ENCODE data around the gene MARK4. TPM values are rescaled to one million over a fixed set of nuclear protein-coding genes. Genes with fewer than 3 reads are reported as not detected.
A peak's percentile ranks its signal among the peaks of the same experiment; 100 is the strongest.

MARK4 gene
- total RNA-seq, 1 experiment from 2014 or later, result 44.0 TPM

DNA sequence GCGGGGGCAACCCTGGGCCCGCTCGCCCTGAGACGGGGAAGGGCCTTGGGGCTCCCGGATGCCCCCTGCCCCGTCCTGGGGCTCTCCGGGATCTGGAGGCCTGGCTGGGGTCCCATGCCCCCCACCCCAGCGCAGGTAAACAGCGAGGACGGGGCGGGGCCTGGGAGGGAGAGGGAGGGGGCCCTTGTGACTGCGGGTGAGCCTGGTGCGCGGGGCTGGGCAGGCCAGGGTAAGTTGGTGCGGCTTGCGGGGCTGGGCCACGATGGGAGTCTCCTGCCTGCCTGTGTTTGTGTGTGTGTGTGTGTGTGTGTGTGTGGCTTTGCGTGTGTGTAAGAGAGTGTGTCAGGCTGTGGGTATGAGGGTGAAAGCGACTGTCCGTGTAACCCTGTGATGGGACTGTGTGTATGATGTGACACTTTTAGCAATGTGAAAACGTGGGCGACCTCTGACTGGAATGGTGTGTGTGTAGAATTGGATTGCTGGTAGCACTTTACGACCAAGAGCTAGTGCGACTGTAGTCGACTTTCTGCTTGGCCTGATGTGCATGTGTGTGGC lies 89.9 kb downstream of the MARK4 start:
- H3K36me3 ChIP-seq (ENCODE audit: insufficient read depth, low read length, poor library complexity, severe bottlenecking), result no peaks in the 10 kb centered on the region
- BruUV-seq (replicated peaks), result no TSS peak

DNA sequence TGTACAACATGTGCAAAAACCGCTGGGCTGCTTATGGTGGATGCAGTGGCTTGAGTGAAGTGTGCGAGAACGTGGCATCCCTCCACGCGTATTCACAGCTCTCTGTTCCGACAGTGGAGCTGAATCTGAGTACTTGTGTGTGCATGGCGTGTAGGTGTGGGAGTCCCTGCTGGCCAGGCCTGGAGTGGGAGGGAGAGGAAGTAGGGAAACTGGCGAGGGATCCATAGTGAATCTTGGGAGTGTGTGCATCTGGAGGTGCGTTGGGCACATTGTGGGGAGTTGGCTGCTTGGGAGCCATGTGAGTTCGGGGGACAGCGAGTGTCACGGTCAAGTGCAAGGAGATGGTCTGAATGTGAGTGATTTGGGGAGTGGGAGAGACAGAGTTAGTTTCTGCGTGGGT lies 91.8 kb downstream of the MARK4 start:
- POLR2A ChIA-PET (ENCODE audit: low non-redundant PET), result no interaction called here

More for the DNA sequence above, 89.9 kb downstream of the MARK4 start:
- Histone ChIP-seq H3K9me3 (ENCODE audit: low read depth, low read length, poor library complexity, severe bottlenecking) (no peaks in the 10 kb centered on the region), H3K4me1 (ENCODE audit: insufficient read depth, low read length, poor library complexity, severe bottlenecking) (peaks cover 5% of the 10 kb centered on the region), H3K27me3 (replicated peaks; ENCODE audit: insufficient read depth, low read depth, low read length, poor library complexity) (no peaks in the 10 kb centered on the region), H3K27ac (ENCODE audit: low read depth, low read length, poor library complexity, severe bottlenecking) (no peak overlapping the region), H3K4me3 (ENCODE audit: low read depth, low read length, poor library complexity, severe bottlenecking) (peak overlapping the region; percentile 48)
- CTCF ChIA-PET, result no interaction called here
- POLR2A ChIA-PET (ENCODE audit: low non-redundant PET), result interaction anchor here (0.5 kb wide), 1 partner anchor 136 kb away, joined by 8 read pairs; no protein-coding TSS in a partner anchor
- TF ChIP-seq, protein P1, sequence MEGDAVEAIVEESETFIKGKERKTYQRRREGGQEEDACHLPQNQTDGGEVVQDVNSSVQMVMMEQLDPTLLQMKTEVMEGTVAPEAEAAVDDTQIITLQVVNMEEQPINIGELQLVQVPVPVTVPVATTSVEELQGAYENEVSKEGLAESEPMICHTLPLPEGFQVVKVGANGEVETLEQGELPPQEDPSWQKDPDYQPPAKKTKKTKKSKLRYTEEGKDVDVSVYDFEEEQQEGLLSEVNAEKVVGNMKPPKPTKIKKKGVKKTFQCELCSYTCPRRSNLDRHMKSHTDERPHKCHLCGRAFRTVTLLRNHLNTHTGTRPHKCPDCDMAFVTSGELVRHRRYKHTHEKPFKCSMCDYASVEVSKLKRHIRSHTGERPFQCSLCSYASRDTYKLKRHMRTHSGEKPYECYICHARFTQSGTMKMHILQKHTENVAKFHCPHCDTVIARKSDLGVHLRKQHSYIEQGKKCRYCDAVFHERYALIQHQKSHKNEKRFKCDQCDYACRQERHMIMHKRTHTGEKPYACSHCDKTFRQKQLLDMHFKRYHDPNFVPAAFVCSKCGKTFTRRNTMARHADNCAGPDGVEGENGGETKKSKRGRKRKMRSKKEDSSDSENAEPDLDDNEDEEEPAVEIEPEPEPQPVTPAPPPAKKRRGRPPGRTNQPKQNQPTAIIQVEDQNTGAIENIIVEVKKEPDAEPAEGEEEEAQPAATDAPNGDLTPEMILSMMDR (conservative IDR thresholded peaks at IDR 0.05; ENCODE audit: low read depth, low read length), result no peak
- TF ChIP-seq EZH2 (IDR thresholded peaks at IDR 0.05; ENCODE audit: borderline replicate concordance, low read depth, low read length, poor library complexity, severe bottlenecking), result no peak
- intact Hi-C loops (cut with micrococcal nuclease; ENCODE audit: unreplicated experiment), result no loop called here
- DNase-seq (ENCODE audit: low spot score), result no peak

DNA sequence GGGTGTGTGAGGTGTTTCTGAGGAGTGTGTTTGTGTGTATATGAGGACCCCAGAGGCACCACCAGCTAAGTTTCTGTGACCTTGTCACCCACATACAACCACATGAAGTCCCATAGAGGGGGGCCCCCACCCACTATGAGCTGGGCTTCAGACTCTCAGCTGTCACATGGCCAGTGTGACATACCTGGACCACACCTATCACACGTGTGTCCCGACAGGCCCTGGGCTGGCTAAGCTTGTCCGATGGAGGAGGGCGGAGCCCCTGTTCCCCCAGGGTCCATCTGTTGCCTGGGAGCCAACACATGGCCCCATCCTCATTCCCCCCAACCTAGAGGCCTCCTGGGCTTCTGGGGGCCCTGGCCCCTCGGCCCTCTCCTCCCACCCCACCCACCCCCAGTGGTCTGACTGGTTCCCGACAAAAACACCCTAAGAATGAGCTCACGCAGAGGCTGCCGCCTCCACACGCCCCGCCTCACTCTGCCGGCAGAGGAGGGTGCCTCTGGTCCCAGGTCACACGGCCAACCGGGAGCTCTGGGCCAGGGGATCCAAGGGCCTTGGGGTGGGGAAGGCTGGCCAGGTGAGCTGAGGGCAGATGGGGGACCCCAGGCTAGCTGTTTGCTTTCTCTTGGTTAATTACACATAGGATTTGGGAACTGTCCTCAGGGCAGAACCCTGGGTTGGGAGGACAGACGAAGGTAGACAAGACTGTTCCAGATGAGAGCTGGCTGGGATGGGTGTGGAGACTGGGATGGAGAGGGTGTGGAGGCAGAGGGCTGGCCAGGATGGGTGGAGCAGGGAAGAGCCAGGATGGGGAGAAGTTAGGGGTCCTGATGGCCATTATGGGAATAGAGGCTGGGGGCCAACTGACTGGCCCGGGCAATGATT lies 93.8 kb downstream of the MARK4 start:
- H3K4me3 ChIP-seq (ENCODE audit: low read depth, low read length, poor library complexity, severe bottlenecking), result no peak overlapping the region
- DNase-seq (ENCODE audit: low spot score), result no peak
- ChIA-PET CTCF (no interaction called here), POLR2A (ENCODE audit: low non-redundant PET) (no interaction called here)
- no peaks in the 10 kb centered on the region for H3K36me3 ChIP-seq (ENCODE audit: insufficient read depth, low read length, poor library complexity, severe bottlenecking)
- peaks cover 5% of the 10 kb centered on the region for H3K4me1 ChIP-seq (ENCODE audit: insufficient read depth, low read length, poor library complexity, severe bottlenecking)
- intact Hi-C loops (cut with micrococcal nuclease; ENCODE audit: unreplicated experiment), result no loop called here
- H3K9me3 ChIP-seq (ENCODE audit: low read depth, low read length, poor library complexity, severe bottlenecking), result no peaks in the 10 kb centered on the region
- H3K27ac ChIP-seq (ENCODE audit: low read depth, low read length, poor library complexity, severe bottlenecking), result no peak overlapping the region
- TF ChIP-seq, protein P1 (conservative IDR thresholded peaks at IDR 0.05; ENCODE audit: low read depth, low read length), result no peak
- no peak for TF ChIP-seq EZH2 (IDR thresholded peaks at IDR 0.05; ENCODE audit: borderline replicate concordance, low read depth, low read length, poor library complexity, severe bottlenecking)
- BruUV-seq (replicated peaks), result no TSS peak
- H3K27me3 ChIP-seq (replicated peaks; ENCODE audit: insufficient read depth, low read depth, low read length, poor library complexity), result no peaks in the 10 kb centered on the region

More for the DNA sequence above, 91.8 kb downstream of the MARK4 start:
- no TSS peak for BruUV-seq (replicated peaks)
- Histone ChIP-seq H3K36me3 (ENCODE audit: insufficient read depth, low read length, poor library complexity, severe bottlenecking) (no peaks in the 10 kb centered on the region), H3K27ac (ENCODE audit: low read depth, low read length, poor library complexity, severe bottlenecking) (no peak overlapping the region), H3K27me3 (replicated peaks; ENCODE audit: insufficient read depth, low read depth, low read length, poor library complexity) (no peaks in the 10 kb centered on the region), H3K4me3 (ENCODE audit: low read depth, low read length, poor library complexity, severe bottlenecking) (no peak overlapping the region), H3K9me3 (ENCODE audit: low read depth, low read length, poor library complexity, severe bottlenecking) (no peaks in the 10 kb centered on the region), H3K4me1 (ENCODE audit: insufficient read depth, low read length, poor library complexity, severe bottlenecking) (peaks cover 5% of the 10 kb centered on the region)
- no peak for TF ChIP-seq EZH2 (IDR thresholded peaks at IDR 0.05; ENCODE audit: borderline replicate concordance, low read depth, low read length, poor library complexity, severe bottlenecking)
- TF ChIP-seq, protein P1 (conservative IDR thresholded peaks at IDR 0.05; ENCODE audit: low read depth, low read length), result no peak
- no peak for DNase-seq (ENCODE audit: low spot score)
- intact Hi-C loops (cut with micrococcal nuclease; ENCODE audit: unreplicated experiment), result no loop called here
- CTCF ChIA-PET, result no interaction called here
